Stimulated activated CD4-positive, alpha-beta T cell treated with anti-CD3 and anti-CD28 coated beads, Interleukin-4, amount 100 ng/mL, for 4 hours (primary cell): Measurements from ENCODE around the gene MPND.

ENCODE experiments used
- DNase-seq, 2 experiments: peaks; one replicate each; pipeline ENCODE4 v3.0.0-alpha.2; 2020

MPND gene

GRCh38 chr19:4385291-4386040 lies 42.1 kb downstream of the MPND start:
- no peak for DNase-seq

DNA sequence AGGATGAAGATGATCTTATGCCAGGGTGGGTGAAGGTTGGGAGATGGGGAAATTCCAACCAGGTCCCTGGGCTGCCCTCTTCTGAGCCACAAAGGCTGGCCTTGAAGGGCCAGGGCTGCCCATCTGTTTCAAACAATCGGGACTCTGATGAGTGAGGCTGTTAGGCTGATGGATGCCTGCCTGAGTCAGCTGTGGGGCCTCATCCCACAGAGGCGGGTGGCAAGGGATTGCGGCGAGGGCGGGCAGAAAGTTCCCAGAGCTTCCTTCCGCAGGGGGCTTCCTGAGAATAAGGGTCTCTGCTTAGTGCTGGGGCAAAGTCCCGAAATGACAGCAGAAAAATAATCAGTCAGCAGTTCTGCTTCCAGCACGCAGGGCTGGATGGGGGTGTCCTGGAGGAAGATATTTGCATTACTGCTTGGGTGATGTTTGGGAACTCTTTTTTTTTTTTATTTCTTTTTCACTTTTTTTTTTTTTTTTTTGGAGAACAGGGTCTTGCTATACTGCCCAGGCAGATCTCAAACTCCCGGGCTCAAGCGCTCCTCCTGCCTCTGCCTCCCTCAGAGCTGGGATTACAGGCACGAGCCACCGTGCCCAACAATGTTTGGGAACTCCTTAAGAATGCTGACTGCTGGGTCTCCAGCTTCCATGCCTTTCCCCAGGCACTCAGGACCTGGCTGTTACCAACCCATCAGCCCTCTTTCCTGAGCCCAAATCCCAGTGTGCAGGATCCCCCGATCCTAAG lies 42.9 kb downstream of the MPND start:
- DNase-seq, result no peak

DNA sequence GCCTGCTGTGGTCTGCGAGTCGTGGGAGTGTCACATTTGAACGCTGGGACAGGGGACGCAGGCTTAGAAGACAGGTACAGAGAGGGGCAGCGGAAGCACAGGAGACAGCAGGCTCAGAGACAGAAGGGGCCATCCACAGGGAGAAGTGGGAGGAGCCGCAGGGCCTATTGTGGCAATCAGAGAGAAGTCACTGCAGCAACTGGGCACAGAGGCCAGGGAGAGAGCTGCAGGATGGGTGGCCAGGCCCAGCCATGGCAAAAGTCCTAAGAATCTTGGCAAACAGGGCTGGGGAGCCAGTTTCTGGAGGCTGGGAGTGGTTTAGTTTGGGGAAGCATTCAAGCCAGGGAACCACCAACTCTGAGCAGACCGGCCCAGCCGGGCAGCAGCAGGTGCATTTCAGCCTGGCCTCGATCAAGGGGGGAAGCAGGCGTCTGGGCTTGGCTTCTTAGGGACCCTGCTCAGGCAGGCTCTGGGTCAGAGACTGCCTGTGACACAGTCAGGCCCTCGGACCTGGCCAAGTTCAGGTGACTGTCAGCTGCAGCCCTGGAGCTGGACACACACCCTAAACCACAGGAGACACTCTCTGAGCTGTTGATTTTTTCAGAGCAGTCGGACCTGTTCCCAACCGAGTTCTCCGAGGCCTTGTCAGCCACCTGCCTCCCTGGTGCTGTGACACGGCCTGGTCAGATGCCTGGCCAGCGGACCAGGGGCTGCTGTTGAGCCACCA lies 45.1 kb downstream of the MPND start:
- no peak for DNase-seq

DNA sequence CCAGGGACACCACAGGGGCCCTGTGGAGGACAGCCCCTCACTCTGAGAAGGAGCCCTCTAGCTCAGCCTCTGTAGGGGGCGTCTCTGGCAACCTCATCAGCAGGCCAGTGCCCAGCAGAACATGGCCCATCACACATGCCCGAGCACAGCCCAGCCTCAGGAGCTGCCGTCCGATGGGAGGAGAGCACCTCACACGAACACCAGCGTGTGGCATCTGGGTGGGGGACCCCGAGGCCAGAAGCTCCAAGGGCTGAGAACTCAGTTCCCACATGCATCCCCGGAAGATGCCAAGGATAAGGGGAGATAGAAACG lies 45.7 kb downstream of the MPND start:
- DNase-seq, result no peak

DNA sequence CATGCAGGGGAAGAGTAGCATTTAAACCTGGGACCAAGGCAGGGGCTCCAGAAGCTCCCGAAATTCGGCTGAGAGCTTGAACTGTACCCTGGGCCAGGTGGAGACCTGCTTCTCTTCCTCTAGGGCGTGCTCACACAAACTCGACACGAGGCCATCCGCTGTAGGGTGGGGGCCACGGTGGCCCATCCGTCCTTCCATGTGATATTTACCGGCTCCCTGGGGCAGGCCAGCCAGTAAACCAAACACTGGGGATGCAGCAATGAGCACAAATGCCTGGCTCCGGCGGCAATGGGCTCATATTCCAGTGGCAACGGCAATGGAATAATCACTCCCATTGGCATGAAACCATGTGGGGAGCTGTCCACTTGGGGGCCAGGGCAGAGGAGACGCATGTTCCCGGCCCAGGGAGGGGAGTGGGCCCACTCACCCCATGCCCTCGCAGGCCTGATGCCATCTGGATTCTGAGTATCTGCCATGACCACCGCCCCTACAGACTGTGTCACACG lies 46.2 kb downstream of the MPND start:
- DNase-seq, result no peak

DNA sequence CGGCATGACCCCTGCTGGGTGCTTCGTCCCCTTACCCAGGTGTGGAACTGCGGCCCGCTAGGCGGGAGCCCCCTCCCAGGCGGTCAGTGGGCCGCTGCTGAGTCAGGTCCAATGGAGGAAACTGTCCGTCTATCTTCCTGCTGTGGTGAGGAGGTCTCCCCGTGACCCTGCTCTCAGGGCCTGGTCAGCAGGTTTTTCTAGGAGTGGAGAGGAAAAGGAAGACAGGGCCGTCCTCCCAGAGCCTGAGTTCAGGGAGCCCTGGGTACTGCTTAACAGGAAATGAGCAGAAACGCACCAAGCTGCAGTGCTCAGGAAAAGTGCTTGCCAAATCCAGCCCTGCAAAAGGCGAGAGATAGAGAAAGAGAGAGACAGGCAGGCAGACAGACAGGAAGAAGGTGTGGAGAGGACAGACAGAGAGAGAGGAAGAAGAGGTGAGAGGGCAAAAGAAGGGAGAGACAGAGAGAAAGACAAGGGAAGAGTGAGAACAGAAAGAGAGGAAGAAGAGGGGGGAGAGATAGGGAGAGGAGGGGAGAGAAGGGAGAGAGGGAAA lies 46.7 kb downstream of the MPND start:
- DNase-seq, result no peak

- DNase-seq, result no peak
These were observed 47.4 kb downstream of the MPND start for GRCh38 chr19:4390567-4391305.

DNA sequence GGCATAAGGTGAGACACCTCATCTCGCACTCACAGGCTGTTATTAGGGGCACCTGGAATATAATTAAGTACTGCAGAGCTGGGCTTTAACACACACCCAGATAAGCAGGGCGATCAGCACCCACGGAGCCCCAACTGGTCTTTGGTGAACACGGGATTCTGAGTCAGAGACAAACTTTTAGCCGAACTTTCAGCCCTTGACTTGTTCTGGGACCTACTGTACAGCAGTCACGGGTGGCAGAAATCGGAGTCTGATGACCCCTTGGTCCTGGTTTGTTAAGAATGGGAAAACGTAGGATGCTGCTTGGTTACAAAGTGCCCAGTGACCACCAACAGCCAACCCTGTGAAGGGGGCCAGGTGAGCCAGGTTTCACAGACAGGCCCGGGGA lies 47.9 kb downstream of the MPND start:
- no peak for DNase-seq

GRCh38 chr19:4391701-4392483 lies 48.5 kb downstream of the MPND start:
- no peak for DNase-seq

DNA sequence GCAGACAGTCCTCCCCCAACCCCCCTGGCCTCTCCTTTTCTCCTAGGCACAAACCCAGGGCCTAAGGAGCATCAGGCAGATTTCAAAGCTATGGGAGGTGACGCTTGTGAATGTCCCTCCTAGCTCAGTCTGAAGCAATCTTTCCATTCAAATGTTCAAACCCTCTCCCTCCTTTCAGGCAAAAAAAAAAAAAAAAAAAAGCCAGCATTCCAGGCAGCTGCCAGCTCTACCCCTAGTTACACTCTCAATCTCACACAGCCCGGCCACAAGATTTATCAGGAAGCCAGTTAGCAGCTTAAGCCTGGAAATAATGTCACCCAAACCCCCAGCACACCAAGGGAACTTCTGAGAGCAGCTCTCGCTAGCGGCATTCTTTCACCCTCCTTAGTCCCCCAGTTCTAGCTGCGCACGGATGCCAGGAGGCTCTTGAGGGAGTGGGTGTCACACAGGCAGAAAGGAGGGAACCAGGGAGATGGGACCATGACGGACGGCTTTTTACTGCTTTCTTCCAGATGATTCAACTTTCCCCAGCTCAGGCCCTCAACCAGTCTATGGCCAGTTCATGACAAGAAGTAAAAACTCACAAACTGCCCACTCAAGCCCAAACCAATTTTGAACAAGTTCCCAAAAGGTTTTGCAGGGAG lies 50.7 kb downstream of the MPND start:
- no peak for DNase-seq

GRCh38 chr19:4396949-4397783 lies 53.8 kb downstream of the MPND start:
- DNase-seq, result no peak

- DNase-seq, result peak in 1 of 2 experiments; percentile 20
These were observed 56.4 kb downstream of the MPND start for GRCh38 chr19:4399812-4400134.

- DNase-seq, result peak; percentile 90 to 93
These were observed 57.0 kb downstream of the MPND start, which contains the start of gene SH3GL1 for GRCh38 chr19:4400135-4400936. Gene SH3GL1 (minus strand): TSS chr19:4400547. CDS start chr19:4400368, 179 bp downstream.

DNA sequence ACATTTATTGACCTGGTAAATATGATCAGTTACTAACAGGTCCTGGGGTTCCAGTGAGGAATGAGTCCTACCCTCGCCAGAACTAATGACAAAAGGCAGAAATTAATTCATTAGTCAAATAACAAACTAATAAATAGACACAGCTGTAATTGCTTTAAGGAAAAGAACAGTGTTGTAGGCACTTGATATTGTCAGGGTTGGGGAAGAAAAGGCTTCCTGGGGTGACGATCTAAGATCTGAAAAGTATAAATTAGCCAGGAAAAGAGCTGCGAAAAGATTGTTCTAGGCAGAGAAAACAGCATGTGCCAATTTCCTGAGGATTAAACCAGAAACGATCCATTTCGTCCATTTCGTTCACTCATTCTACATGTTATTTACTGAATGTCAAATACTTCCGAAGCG lies 58.4 kb downstream of the MPND start:
- DNase-seq, result no peak

DNA sequence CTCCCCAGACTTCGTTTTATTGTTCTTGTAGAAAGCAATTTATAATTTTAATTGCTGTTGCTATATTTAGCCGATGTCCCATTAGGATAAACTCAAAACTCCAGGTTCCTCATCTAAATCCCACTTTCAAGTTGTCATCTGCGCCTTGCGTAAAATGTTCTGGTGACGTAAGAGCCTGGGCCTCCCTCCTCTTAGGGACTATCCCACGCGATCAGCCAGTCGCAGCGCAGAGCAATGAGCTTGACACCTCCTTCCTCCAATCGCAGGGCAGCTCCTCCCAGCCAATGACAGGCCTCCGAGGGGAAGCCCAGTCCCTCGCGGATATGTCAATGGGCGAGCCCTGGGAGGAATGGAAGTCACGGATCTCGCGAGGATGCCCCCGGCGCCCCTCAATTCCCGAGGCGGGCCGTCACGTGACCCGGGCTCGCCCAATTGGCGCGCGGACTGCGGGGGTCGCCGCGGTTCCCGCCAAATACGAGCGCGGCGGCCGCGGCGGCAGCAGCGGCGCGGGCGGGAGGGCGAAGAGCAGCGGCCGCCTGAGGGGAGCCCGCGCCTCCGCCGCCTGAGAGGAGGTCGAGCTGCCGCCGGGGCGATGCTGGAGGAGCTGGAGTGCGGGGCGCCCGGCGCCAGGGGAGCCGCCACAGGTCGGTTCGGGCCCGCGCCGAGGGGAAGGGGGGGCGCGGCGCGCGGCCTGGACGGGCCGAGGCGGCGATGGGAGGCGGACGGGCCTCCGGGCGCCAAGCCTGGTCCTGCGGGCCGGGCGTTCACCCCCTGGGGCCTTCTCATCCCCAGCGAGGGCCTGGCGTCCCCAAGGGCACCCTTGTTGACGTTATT lies 59.0 kb downstream of the MPND start, which contains the start of gene CHAF1A:
CHAF1A (plus strand) TSS at position 470 of the 834 bp plus-strand sequence; CDS start at position 593, 123 bp downstream.
- DNase-seq, result peak; percentile 98 to 100

GRCh38 chr19:4403005-4403761 lies 59.8 kb downstream of the MPND start:
- DNase-seq, result no peak

DNA sequence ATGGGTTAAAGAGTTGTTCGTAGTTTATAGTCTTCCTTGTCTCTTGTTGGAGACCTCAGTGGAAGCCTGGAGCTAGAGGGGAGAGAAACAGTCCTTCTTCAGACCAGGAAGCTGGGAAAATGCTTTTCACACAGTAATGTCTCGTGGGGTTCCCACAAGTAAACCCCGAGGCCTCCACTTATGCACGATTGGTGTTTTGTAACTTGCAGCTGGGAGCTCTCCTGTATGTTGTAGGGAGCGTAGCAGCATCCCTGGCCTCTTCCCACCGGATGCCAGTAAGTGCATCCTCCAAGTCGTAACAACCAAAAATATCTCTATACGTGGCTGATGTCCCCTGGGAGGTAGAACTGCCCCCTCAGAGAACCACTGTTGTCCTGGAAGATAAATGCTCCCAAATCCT lies 62.6 kb downstream of the MPND start:
- no peak for DNase-seq

DNA sequence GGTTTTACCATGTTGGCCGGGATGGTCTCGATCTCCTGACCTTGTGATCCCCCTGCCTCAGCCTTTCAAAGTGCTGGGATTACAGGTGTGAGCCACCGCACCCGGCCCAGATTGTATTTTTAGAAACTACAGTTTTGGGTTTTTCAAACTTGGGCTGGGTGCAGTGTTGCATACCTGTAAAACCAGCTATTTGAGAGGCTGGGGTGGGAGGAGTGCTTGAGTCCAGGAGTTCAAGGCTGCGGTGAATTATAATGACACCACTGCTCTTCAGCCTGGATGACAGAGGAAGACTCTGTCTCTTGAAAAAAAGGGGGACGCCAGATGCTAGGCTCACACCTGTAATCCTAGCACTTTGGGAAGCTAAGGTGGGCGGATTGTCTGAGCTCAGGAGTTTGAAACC lies 63.3 kb downstream of the MPND start:
- DNase-seq, result no peak
